Measurements from ENCODE around the gene IFNG-AS1. TPM values are rescaled to one million over a fixed set of nuclear protein-coding genes. Genes with fewer than 3 reads are reported as not detected.

Gene IFNG-AS1
- total RNA-seq, 1 experiment from 2014 or later = not detected

DNA sequence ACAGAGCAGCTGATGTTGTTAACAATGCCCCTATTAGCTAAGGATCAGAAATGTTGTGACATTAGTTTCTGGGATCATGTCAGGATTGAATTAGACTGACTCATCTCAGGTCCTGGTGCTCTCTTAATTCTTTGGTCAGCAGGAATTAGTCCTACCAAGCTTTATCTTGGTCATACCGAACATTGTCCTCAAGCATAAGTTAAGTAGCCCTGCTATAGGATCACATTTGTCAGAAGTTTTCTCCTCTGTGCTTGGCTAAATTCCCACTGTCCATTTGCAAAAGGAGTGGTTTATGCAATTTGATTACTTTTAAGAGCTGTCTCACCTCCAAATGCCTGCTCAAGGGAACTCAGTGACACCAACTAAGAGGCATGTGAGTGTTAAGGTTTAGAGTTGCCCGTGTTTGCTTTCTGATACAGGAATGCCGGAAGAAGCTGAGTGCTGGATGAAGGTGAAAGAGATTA, 48.4 kb upstream of the IFNG-AS1 start:
- no TSS peak for BruUV-seq (replicated peaks)
- ATAC-seq (peak; percentile 83), DNase-seq (peak; percentile 87)
- no peak overlapping the region for H3K9ac ChIP-seq (ENCODE audit: low read length)
- POLR2A ChIA-PET (ENCODE audit: unreplicated experiment) = interaction anchor here (0.7 kb wide), 1 partner anchor 292 kb away, joined by 3 read pairs; the partner anchor contains the start of gene DYRK2
- H2AFZ ChIP-seq (ENCODE audit: low read length) = peak overlapping the region; percentile 52; the same call in 1 of the 2 replicates
- peak overlapping the region; percentile 14 for H3K27ac ChIP-seq (ENCODE audit: low read length)
- no peaks in the 10 kb centered on the region for H3K79me2 ChIP-seq (ENCODE audit: low read length)
- H3F3A ChIP-seq (ENCODE audit: low read length, unreplicated experiment) = no peaks in the 10 kb centered on the region
- intact Hi-C loops (cut with micrococcal nuclease) = loop anchor here (1.0 to 10.0 kb wide), 6 partner anchors 31 to 406 kb away; no protein-coding TSS in a partner anchor
- peaks cover 29% of the 10 kb centered on the region for H3K4me1 ChIP-seq (ENCODE audit: insufficient read depth, low read length)
- CTCF ChIA-PET = interaction anchor here (1.0 to 1.1 kb wide), 2 partner anchors 31 to 585 kb away, joined by 3 to 4 read pairs; no protein-coding TSS in a partner anchor
- H3K27me3 ChIP-seq (ENCODE audit: low read length) = no peaks in the 10 kb centered on the region
- H3K9me2 ChIP-seq (replicated peaks; ENCODE audit: low read length) = no peaks in the 10 kb centered on the region
- no peaks in the 10 kb centered on the region for H3K36me3 ChIP-seq (ENCODE audit: low read depth, low read length)
- no peak overlapping the region for H3K4me3 ChIP-seq (ENCODE audit: low read length)
- TF ChIP-seq EZH2phosphoT487 (IDR thresholded peaks at IDR 0.05; ENCODE audit: borderline replicate concordance, low read length) (no peak), CTCF (conservative IDR thresholded peaks at IDR 0.05; ENCODE audit: low read depth, low read length) (no peak)
- no peaks in the 10 kb centered on the region for H4K20me1 ChIP-seq (ENCODE audit: low read length)
- H3K4me2 ChIP-seq (ENCODE audit: low read length) = peak overlapping the region; percentile 56
- H3K9me3 ChIP-seq (ENCODE audit: low read length) = no peaks in the 10 kb centered on the region

GRCh38 chr12:67942724-67943123, 46.5 kb upstream of the IFNG-AS1 start:
- Histone ChIP-seq H3K4me3 (ENCODE audit: low read length) (no peak overlapping the region), H2AFZ (ENCODE audit: low read length) (no peak overlapping the region), H3F3A (ENCODE audit: low read length, unreplicated experiment) (no peaks in the 10 kb centered on the region), H4K20me1 (ENCODE audit: low read length) (no peaks in the 10 kb centered on the region), H3K9me2 (replicated peaks; ENCODE audit: low read length) (no peaks in the 10 kb centered on the region), H3K4me1 (ENCODE audit: insufficient read depth, low read length) (peaks cover 29% of the 10 kb centered on the region), H3K9me3 (ENCODE audit: low read length) (no peaks in the 10 kb centered on the region), H3K36me3 (ENCODE audit: low read depth, low read length) (no peaks in the 10 kb centered on the region), H3K27me3 (ENCODE audit: low read length) (no peaks in the 10 kb centered on the region), H3K79me2 (ENCODE audit: low read length) (no peaks in the 10 kb centered on the region), H3K9ac (ENCODE audit: low read length) (no peak overlapping the region), H3K4me2 (ENCODE audit: low read length) (no peak overlapping the region), H3K27ac (ENCODE audit: low read length) (no peak overlapping the region)
- intact Hi-C loops (cut with micrococcal nuclease) = loop anchor here (1.0 to 10.0 kb wide), 8 partner anchors 115 to 587 kb away; no protein-coding TSS in a partner anchor
- TF ChIP-seq EZH2 (IDR thresholded peaks at IDR 0.05; ENCODE audit: low read length, unreplicated experiment) = no peak
- no peak for TF ChIP-seq CTCF (conservative IDR thresholded peaks at IDR 0.05; ENCODE audit: low read depth, low read length)
- no peak for TF ChIP-seq EZH2phosphoT487 (IDR thresholded peaks at IDR 0.05; ENCODE audit: borderline replicate concordance, low read length)
- no peak for ATAC-seq
- CTCF ChIA-PET = interaction anchor here (0.6 to 1.0 kb wide), 18 partner anchors 13 to 588 kb away, joined by 3 to 28 read pairs (median 4); partner anchors contain the start of gene DYRK2
- no peak for DNase-seq
- BruUV-seq (replicated peaks) = no TSS peak
- POLR2A ChIA-PET (ENCODE audit: unreplicated experiment) = no interaction called here

All from PC-3 (cell line).